ENCODE data around the gene SYNM.

The SYNM gene

DNA sequence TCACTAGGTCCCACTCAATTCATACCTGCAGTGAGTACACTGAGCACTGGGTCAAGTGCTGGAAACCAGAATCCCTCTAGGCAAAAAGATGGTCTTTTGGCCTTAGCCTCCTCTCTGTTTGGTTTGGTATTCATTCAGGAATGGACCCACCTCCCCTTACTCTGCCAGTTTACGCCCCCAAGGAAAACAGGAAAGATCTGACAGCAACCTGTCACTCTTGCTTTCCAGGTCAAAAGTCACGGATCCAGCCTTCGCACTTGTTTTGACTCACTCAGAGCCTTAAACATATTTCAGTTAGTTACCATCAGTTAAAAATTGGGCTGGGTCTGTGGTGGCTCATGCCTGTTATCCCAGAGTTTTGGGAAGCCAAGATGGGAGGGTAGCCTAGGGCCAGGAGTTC lies 68.1 kb downstream of the SYNM start:
- DNase-seq, result no peak

DNA sequence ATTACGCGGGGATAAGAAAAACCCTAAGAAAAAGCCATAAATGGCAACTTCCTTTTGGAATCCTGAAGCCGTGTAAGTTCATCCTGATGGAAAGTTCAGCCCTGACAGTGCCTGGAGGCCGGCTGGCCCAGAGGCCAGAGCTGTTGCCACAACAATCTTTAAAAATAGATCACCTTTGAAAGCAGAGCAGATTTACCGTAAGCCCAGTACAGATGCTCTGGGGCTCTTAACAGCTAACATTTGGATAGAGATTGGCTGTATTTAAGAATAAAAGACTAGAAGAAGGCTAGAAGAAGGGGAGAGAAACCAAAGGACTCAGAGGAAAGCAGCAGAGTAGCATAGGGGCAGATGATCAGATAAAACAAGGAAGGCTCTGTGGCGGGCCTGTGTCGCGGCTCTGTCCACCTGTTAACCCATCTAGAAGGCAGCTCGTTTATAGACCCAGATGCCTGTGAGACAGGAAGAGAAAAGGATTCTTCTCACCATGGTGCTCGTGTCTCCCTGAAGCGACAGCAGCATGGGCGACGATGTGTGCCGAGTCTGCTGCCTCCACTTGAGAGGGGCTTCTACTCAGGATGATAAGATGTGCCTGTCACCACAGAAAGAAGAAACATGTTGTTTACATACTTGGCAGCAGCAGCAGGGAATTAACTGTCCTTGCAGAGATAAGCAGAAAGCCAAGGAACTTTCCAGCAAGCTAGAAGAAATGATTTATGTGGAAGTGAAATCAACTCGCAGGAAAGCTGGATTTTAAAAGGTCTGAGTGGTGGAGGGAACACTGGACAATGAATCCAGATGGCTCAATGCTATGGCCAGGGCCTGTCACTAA lies 69.9 kb downstream of the SYNM start:
- no peak for DNase-seq

DNA sequence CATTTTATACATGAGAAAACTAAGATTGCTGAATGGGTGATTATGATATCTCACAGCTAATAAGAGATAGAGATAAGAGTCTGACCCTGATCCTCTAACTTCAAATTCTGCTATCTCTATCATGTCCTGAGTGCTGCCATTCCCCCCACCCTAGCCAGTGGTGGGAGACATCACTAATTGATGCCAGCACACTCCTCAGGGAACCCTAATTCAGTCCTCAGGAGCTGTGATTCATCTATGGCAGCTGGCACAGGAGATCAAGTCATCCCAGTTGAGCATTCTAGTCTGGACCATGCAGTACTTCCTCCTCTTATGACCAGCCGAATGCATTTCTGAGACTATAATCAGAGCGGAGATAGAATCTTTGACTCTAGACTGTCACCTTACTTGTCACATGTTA lies 71.9 kb downstream of the SYNM start:
- no peak for DNase-seq

DNA sequence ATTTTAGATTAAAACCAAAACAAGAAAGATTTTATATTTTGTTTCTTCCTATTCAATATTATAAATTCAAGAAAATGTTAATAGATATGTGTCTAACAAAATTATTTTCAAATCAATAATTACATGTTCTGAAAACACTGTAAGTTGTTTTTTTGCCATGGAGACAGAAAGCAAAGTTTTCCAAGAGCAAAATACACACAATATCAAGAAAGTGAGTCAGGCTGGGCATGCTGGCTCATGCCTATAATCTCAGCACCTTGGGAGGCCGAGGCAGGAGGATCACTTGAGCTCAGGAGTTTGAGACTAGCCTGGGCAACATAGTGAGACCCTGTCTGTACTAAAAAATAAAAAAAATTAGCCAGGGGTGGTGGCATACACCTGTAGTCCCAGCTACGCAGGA lies 72.8 kb downstream of the SYNM start:
- DNase-seq, result no peak

DNA sequence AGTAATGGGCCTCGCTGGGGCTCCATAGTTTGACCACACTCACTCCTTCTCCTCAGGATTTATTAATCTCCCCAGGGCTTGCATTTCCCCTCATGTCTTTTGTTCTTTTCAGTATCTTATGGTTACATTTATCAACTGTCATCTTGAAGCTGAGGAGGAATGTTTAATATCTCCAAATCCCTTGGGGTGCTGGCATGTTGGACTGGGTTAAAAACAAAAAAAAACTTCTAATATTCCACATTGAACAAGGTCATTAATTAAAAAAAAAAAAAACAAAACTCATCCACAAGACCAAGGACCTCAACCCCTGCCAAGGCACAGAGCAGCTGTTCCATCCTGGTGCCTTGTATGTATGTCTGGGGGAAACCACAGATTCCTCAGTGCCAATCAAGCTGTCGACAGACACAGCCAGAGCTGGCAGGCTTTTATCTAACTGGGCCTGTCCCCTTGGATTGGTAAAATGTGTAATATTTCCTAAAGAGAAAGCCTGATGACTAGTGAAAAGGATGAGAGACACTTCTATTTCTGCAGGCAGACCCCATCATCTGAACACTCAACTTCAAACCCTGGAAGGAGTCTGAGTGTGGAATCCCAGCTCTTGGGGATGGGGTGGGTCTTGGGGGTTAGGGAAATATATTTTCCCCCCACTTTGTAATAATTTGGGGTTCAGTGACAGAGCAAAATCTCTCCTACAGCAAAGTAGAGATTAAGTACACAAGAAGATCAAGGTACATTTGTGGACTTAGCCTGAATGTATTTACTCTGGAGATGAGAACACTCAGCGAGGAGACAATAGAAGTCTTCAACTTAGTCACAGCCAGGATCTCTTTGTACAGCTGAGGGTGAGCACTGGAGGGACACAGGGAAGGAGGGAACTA lies 75.4 kb downstream of the SYNM start:
- no peak for DNase-seq

DNA sequence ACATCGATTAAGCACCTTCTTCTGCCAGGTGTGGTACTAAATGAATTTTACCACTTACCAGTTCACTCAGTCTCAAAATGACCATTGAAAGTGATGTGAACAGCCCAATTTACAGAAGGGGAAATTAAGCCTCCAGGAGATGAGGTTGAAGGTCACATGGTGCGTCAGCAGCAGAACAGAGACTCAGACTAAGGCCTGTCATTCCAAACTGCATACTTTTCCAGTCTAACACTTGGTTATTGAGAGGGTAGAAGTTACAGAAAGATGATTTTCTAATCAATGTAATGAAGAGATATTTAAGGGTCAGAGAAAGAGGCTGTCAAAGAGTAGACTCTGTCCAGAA lies 76.1 kb downstream of the SYNM start:
- no peak for DNase-seq

DNA sequence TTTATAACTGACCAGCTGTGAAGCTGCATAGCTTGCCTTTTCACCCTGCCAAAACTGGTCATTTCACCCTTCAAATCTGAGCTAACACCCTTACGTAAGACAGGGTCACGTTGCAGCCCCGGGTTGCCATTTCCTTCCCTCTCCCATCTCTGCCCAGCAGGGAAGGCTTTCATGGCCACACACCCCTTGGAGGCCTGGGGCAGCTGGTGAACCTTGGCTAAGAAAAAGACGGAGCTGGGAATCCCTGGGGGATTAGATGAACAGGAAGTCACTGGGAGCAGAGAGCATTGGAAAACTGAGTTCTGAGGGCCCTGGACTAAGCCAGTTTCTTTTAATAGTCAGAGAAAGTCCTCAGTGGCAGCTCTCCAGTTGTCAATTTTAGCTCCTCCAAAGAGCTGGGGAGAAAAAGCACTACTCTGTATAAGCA lies 76.7 kb downstream of the SYNM start:
- peak; percentile 49 for DNase-seq

DNA sequence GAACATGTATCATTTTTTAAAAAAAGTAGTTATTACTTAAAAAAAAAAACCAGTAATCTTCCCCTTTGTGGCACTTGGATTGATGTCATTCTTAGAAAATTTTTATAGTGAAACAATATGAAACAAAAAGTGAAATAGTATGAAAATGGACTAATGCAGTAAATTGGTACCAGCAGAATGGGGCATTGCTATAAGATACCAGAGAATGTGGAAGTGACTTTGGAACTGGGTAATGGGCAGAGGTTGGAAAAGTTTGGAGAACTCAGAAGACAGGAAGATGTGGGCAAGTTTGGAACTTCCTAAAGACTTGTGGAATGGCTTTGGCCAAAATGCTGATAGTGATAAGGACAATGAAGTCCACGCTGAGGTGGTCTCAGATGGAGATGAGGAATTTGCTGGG lies 77.9 kb downstream of the SYNM start:
- DNase-seq, result peak; percentile 70

Measured in suppressor macrophage treated with lipopolysaccharide for 4 hours (primary cell).